ENCODE results near the gene AATF.

Gene AATF

GRCh38 chr17:36934692-36935630 lies 13.8 kb upstream of the AATF start:
- no peaks in the 10 kb centered on the region for H3K36me3 Mint-ChIP-seq (ENCODE audit: low read depth)
- H3K27me3 Mint-ChIP-seq (ENCODE audit: low read depth, poor library complexity), result peaks cover 100% of the 10 kb centered on the region
- H3K9me3 Mint-ChIP-seq, result no peaks in the 10 kb centered on the region
- no peak overlapping the region for H3K27ac Mint-ChIP-seq
- no peak for TF ChIP-seq CTCF (IDR thresholded peaks at IDR 0.05)
- peaks cover 83% of the 10 kb centered on the region for H3K4me1 Mint-ChIP-seq
- peak overlapping the region; percentile 90 for H3K4me3 Mint-ChIP-seq
- DNase-seq, result peak; percentile 69

GRCh38 chr17:36935671-36936454 lies 12.9 kb upstream of the AATF start:
- no peaks in the 10 kb centered on the region for H3K9me3 Mint-ChIP-seq
- H3K36me3 Mint-ChIP-seq (ENCODE audit: low read depth), result no peaks in the 10 kb centered on the region
- H3K27me3 Mint-ChIP-seq (ENCODE audit: low read depth, poor library complexity), result peaks cover 100% of the 10 kb centered on the region
- no peak for TF ChIP-seq CTCF (IDR thresholded peaks at IDR 0.05)
- H3K4me3 Mint-ChIP-seq, result peak overlapping the region; percentile 90
- no peak for DNase-seq
- H3K27ac Mint-ChIP-seq, result no peak overlapping the region
- H3K4me1 Mint-ChIP-seq, result peaks cover 83% of the 10 kb centered on the region

GRCh38 chr17:36936455-36937000 lies 12.2 kb upstream of the AATF start:
- TF ChIP-seq CTCF (IDR thresholded peaks at IDR 0.05), result no peak
- H3K4me1 Mint-ChIP-seq, result peaks cover 81% of the 10 kb centered on the region
- peak overlapping the region; percentile 90 for H3K4me3 Mint-ChIP-seq
- peak; percentile 84 for DNase-seq
- no peaks in the 10 kb centered on the region for H3K36me3 Mint-ChIP-seq (ENCODE audit: low read depth)
- H3K27me3 Mint-ChIP-seq (ENCODE audit: low read depth, poor library complexity), result peaks cover 100% of the 10 kb centered on the region
- H3K9me3 Mint-ChIP-seq, result no peaks in the 10 kb centered on the region
- no peak overlapping the region for H3K27ac Mint-ChIP-seq

- peak within 1 kb of the TSS; percentile 90 for H3K4me3 Mint-ChIP-seq
- peaks cover 100% of the 10 kb centered on the region for H3K27me3 Mint-ChIP-seq (ENCODE audit: low read depth, poor library complexity)
- H3K4me1 Mint-ChIP-seq, result peaks cover 77% of the 10 kb centered on the region
- H3K36me3 Mint-ChIP-seq (ENCODE audit: low read depth), result no peaks in the 10 kb centered on the region
- no peak within 1 kb of the TSS for H3K27ac Mint-ChIP-seq
- DNase-seq, result no peak
- no peak for TF ChIP-seq CTCF (IDR thresholded peaks at IDR 0.05)
- no peaks in the 10 kb centered on the region for H3K9me3 Mint-ChIP-seq
These were observed 11.5 kb upstream of the AATF start, which contains the start of gene LHX1 for GRCh38 chr17:36937001-36937958. LHX1 (plus strand) TSS chr17:36937475; CDS start chr17:36938198, 723 bp downstream.

- no peaks in the 10 kb centered on the region for H3K36me3 Mint-ChIP-seq (ENCODE audit: low read depth)
- H3K4me1 Mint-ChIP-seq, result peaks cover 69% of the 10 kb centered on the region
- peaks cover 100% of the 10 kb centered on the region for H3K27me3 Mint-ChIP-seq (ENCODE audit: low read depth, poor library complexity)
- no peaks in the 10 kb centered on the region for H3K9me3 Mint-ChIP-seq
- DNase-seq, result peak; percentile 64
- TF ChIP-seq CTCF (IDR thresholded peaks at IDR 0.05), result no peak
- H3K27ac Mint-ChIP-seq, result no peak overlapping the region
- peak overlapping the region; percentile 90 for H3K4me3 Mint-ChIP-seq
These were observed 10.7 kb upstream of the AATF start for GRCh38 chr17:36937959-36938565.
